NCI-H510A (cell line): ENCODE measurements around the gene TIMM44.
"Not testable (repeated sequence)": the region's sequence is repeated elsewhere in the genome, so short reads cannot be mapped to it uniquely, and the experiment has no call there.

ENCODE experiments used
- DNase-seq: peaks from one replicate; lab custom pipeline; 2025; lab: John Stamatoyannopoulos, UW

The TIMM44 gene

GRCh38 chr19:7977021-7977722 is 33.7 kb upstream of the TIMM44 start:
- no peak for DNase-seq

- DNase-seq, result no peak
These were observed 33.0 kb upstream of the TIMM44 start for GRCh38 chr19:7976461-7976860.

- no peak for DNase-seq
These were observed 31.6 kb upstream of the TIMM44 start for GRCh38 chr19:7975037-7975436.

GRCh38 chr19:7973883-7974282 is 30.4 kb upstream of the TIMM44 start:
- no peak for DNase-seq

- no peak for DNase-seq
These were observed 28.4 kb upstream of the TIMM44 start for GRCh38 chr19:7971553-7972520.

- no peak for DNase-seq
These were observed 27.4 kb upstream of the TIMM44 start for GRCh38 chr19:7970716-7971448.

GRCh38 chr19:7969555-7969939 is 26.1 kb upstream of the TIMM44 start:
- no peak for DNase-seq

GRCh38 chr19:7968796-7969554 is 25.5 kb upstream of the TIMM44 start:
- DNase-seq, result no peak

- DNase-seq, result no peak
These were observed 24.7 kb upstream of the TIMM44 start for GRCh38 chr19:7968008-7968795.

GRCh38 chr19:7965921-7966665 is 22.6 kb upstream of the TIMM44 start:
- no peak for DNase-seq

GRCh38 chr19:7965259-7965841 is 21.9 kb upstream of the TIMM44 start:
- no peak for DNase-seq

GRCh38 chr19:7963566-7963965 is 20.1 kb upstream of the TIMM44 start:
- DNase-seq, result no peak

- no peak for DNase-seq
These were observed 19.3 kb upstream of the TIMM44 start for GRCh38 chr19:7962644-7963268.

GRCh38 chr19:7961920-7962626 is 18.6 kb upstream of the TIMM44 start:
- DNase-seq, result no peak

- DNase-seq, result not testable (repeated sequence)
These were observed 17.6 kb upstream of the TIMM44 start for GRCh38 chr19:7961082-7961481.

GRCh38 chr19:7959211-7959610 is 15.7 kb upstream of the TIMM44 start:
- DNase-seq, result no peak

GRCh38 chr19:7955696-7956095 is 12.2 kb upstream of the TIMM44 start:
- DNase-seq, result no peak

GRCh38 chr19:7953576-7953975 is 10.1 kb upstream of the TIMM44 start:
- no peak for DNase-seq

- no peak for DNase-seq
These were observed 9.6 kb upstream of the TIMM44 start for GRCh38 chr19:7953060-7953459.
